Measurements from ENCODE around the gene GRIA2.
"Not testable (repeated sequence)": the region's sequence is repeated elsewhere in the genome, so short reads cannot be mapped to it uniquely, and the experiment has no call there.

The GRIA2 gene

GRCh38 chr4:157246964-157247363 lies 26.4 kb downstream of the GRIA2 start:
- Histone ChIP-seq H3K4me3 (ENCODE audit: low read length) (no peak overlapping the region), H3K4me1 (ENCODE audit: control insufficient read depth, insufficient read depth, low read length) (no peaks in the 10 kb centered on the region), H3K27me3 (ENCODE audit: control insufficient read depth, insufficient read depth, low read length) (no peaks in the 10 kb centered on the region), H3K36me3 (ENCODE audit: control insufficient read depth, insufficient read depth, low read length) (no peaks in the 10 kb centered on the region), H3K9me3 (ENCODE audit: control insufficient read depth, insufficient read depth, low read length) (no peaks in the 10 kb centered on the region), H3K27ac (ENCODE audit: low read length) (no peak overlapping the region)
- no peak for DNase-seq (ENCODE audit: low read depth, low spot score)

- H3K4me1 ChIP-seq (ENCODE audit: control insufficient read depth, insufficient read depth, low read length); H3K4me3 ChIP-seq (ENCODE audit: low read length); DNase-seq (ENCODE audit: low read depth, low spot score); H3K9me3 ChIP-seq (ENCODE audit: control insufficient read depth, insufficient read depth, low read length); H3K36me3 ChIP-seq (ENCODE audit: control insufficient read depth, insufficient read depth, low read length); H3K27me3 ChIP-seq (ENCODE audit: control insufficient read depth, insufficient read depth, low read length); H3K27ac ChIP-seq (ENCODE audit: low read length): not testable (repeated sequence)
- no CpG with 5 or more reads among the region's 6 CpGs for WGBS (ENCODE audit: insufficient coverage, insufficient read length)
These were observed 37.6 kb downstream of the GRIA2 start for GRCh38 chr4:157258165-157258564.

- WGBS (ENCODE audit: insufficient coverage, insufficient read length), result no CpG with 5 or more reads among the region's 2 CpGs
- DNase-seq (ENCODE audit: low read depth, low spot score), result no peak
- no peak overlapping the region for H3K27ac ChIP-seq (ENCODE audit: low read length)
These were observed 44.8 kb downstream of the GRIA2 start for GRCh38 chr4:157265281-157265680.

GRCh38 chr4:157270108-157270507 lies 49.6 kb downstream of the GRIA2 start:
- Histone ChIP-seq H3K27ac (ENCODE audit: low read length) (no peak overlapping the region), H3K9me3 (ENCODE audit: control insufficient read depth, insufficient read depth, low read length) (no peaks in the 10 kb centered on the region), H3K36me3 (ENCODE audit: control insufficient read depth, insufficient read depth, low read length) (no peaks in the 10 kb centered on the region), H3K4me1 (ENCODE audit: control insufficient read depth, insufficient read depth, low read length) (no peaks in the 10 kb centered on the region), H3K27me3 (ENCODE audit: control insufficient read depth, insufficient read depth, low read length) (no peaks in the 10 kb centered on the region), H3K4me3 (ENCODE audit: low read length) (no peak overlapping the region)
- WGBS (ENCODE audit: insufficient coverage, insufficient read length), result no CpG with 5 or more reads among the region's 2 CpGs
- no peak for DNase-seq (ENCODE audit: low read depth, low spot score)

More at GRCh38 chr4:157265281-157265680, 44.8 kb downstream of the GRIA2 start:
- Histone ChIP-seq H3K36me3 (ENCODE audit: control insufficient read depth, insufficient read depth, low read length) (no peaks in the 10 kb centered on the region), H3K9me3 (ENCODE audit: control insufficient read depth, insufficient read depth, low read length) (no peaks in the 10 kb centered on the region), H3K4me1 (ENCODE audit: control insufficient read depth, insufficient read depth, low read length) (no peaks in the 10 kb centered on the region), H3K27me3 (ENCODE audit: control insufficient read depth, insufficient read depth, low read length) (no peaks in the 10 kb centered on the region), H3K4me3 (ENCODE audit: low read length) (no peak overlapping the region)

GRCh38 chr4:157270552-157270951 lies 50.0 kb downstream of the GRIA2 start:
- no peaks in the 10 kb centered on the region for H3K9me3 ChIP-seq (ENCODE audit: control insufficient read depth, insufficient read depth, low read length)
- no peaks in the 10 kb centered on the region for H3K4me1 ChIP-seq (ENCODE audit: control insufficient read depth, insufficient read depth, low read length)
- DNase-seq (ENCODE audit: low read depth, low spot score), result no peak
- H3K27ac ChIP-seq (ENCODE audit: low read length), result no peak overlapping the region
- 100% methylated on average over 1 of the region's 5 CpGs for WGBS (ENCODE audit: insufficient coverage, insufficient read length)
- no peaks in the 10 kb centered on the region for H3K36me3 ChIP-seq (ENCODE audit: control insufficient read depth, insufficient read depth, low read length)
- H3K27me3 ChIP-seq (ENCODE audit: control insufficient read depth, insufficient read depth, low read length), result no peaks in the 10 kb centered on the region
- no peak overlapping the region for H3K4me3 ChIP-seq (ENCODE audit: low read length)

GRCh38 chr4:157271166-157271869 lies 50.8 kb downstream of the GRIA2 start:
- Histone ChIP-seq H3K4me3 (ENCODE audit: low read length) (no peak overlapping the region), H3K27ac (ENCODE audit: low read length) (no peak overlapping the region), H3K9me3 (ENCODE audit: control insufficient read depth, insufficient read depth, low read length) (no peaks in the 10 kb centered on the region), H3K4me1 (ENCODE audit: control insufficient read depth, insufficient read depth, low read length) (no peaks in the 10 kb centered on the region), H3K36me3 (ENCODE audit: control insufficient read depth, insufficient read depth, low read length) (no peaks in the 10 kb centered on the region), H3K27me3 (ENCODE audit: control insufficient read depth, insufficient read depth, low read length) (no peaks in the 10 kb centered on the region)
- DNase-seq (ENCODE audit: low read depth, low spot score), result no peak
- no CpG with 5 or more reads among the region's 1 CpG for WGBS (ENCODE audit: insufficient coverage, insufficient read length)

GRCh38 chr4:157280673-157281072 lies 60.1 kb downstream of the GRIA2 start:
- Histone ChIP-seq H3K9me3 (ENCODE audit: control insufficient read depth, insufficient read depth, low read length) (no peaks in the 10 kb centered on the region), H3K27ac (ENCODE audit: low read length) (no peak overlapping the region), H3K4me1 (ENCODE audit: control insufficient read depth, insufficient read depth, low read length) (no peaks in the 10 kb centered on the region), H3K27me3 (ENCODE audit: control insufficient read depth, insufficient read depth, low read length) (no peaks in the 10 kb centered on the region), H3K4me3 (ENCODE audit: low read length) (no peak overlapping the region), H3K36me3 (ENCODE audit: control insufficient read depth, insufficient read depth, low read length) (no peaks in the 10 kb centered on the region)
- no CpG with 5 or more reads among the region's 1 CpG for WGBS (ENCODE audit: insufficient coverage, insufficient read length)
- no peak for DNase-seq (ENCODE audit: low read depth, low spot score)

- no CpG with 5 or more reads among the region's 3 CpGs for WGBS (ENCODE audit: insufficient coverage, insufficient read length)
- DNase-seq (ENCODE audit: low read depth, low spot score), result no peak
- Histone ChIP-seq H3K27me3 (ENCODE audit: control insufficient read depth, insufficient read depth, low read length) (no peaks in the 10 kb centered on the region), H3K9me3 (ENCODE audit: control insufficient read depth, insufficient read depth, low read length) (no peaks in the 10 kb centered on the region), H3K27ac (ENCODE audit: low read length) (no peak overlapping the region), H3K4me3 (ENCODE audit: low read length) (no peak overlapping the region), H3K36me3 (ENCODE audit: control insufficient read depth, insufficient read depth, low read length) (no peaks in the 10 kb centered on the region), H3K4me1 (ENCODE audit: control insufficient read depth, insufficient read depth, low read length) (no peaks in the 10 kb centered on the region)
These were observed 61.5 kb downstream of the GRIA2 start for GRCh38 chr4:157282019-157282418.

GRCh38 chr4:157287445-157287844 lies 66.9 kb downstream of the GRIA2 start:
- no peak overlapping the region for H3K4me3 ChIP-seq (ENCODE audit: low read length)
- no peaks in the 10 kb centered on the region for H3K27me3 ChIP-seq (ENCODE audit: control insufficient read depth, insufficient read depth, low read length)
- no peaks in the 10 kb centered on the region for H3K4me1 ChIP-seq (ENCODE audit: control insufficient read depth, insufficient read depth, low read length)
- H3K36me3 ChIP-seq (ENCODE audit: control insufficient read depth, insufficient read depth, low read length), result no peaks in the 10 kb centered on the region
- WGBS (ENCODE audit: insufficient coverage, insufficient read length), result no CpG with 5 or more reads among the region's 4 CpGs
- H3K27ac ChIP-seq (ENCODE audit: low read length), result no peak overlapping the region
- DNase-seq (ENCODE audit: low read depth, low spot score), result no peak
- H3K9me3 ChIP-seq (ENCODE audit: control insufficient read depth, insufficient read depth, low read length), result no peaks in the 10 kb centered on the region

GRCh38 chr4:157290622-157291021 lies 70.1 kb downstream of the GRIA2 start:
- Histone ChIP-seq H3K27me3 (ENCODE audit: control insufficient read depth, insufficient read depth, low read length) (no peaks in the 10 kb centered on the region), H3K9me3 (ENCODE audit: control insufficient read depth, insufficient read depth, low read length) (no peaks in the 10 kb centered on the region), H3K27ac (ENCODE audit: low read length) (no peak overlapping the region), H3K36me3 (ENCODE audit: control insufficient read depth, insufficient read depth, low read length) (no peaks in the 10 kb centered on the region), H3K4me1 (ENCODE audit: control insufficient read depth, insufficient read depth, low read length) (no peaks in the 10 kb centered on the region), H3K4me3 (ENCODE audit: low read length) (no peak overlapping the region)
- no peak for DNase-seq (ENCODE audit: low read depth, low spot score)
- WGBS (ENCODE audit: insufficient coverage, insufficient read length), result no CpG with 5 or more reads among the region's 3 CpGs

- H3K27ac ChIP-seq (ENCODE audit: low read length), result no peak overlapping the region
- DNase-seq (ENCODE audit: low read depth, low spot score), result no peak
- WGBS (ENCODE audit: insufficient coverage, insufficient read length), result no CpG with 5 or more reads among the region's 3 CpGs
These were observed 70.5 kb downstream of the GRIA2 start for GRCh38 chr4:157291071-157291470.

More at GRCh38 chr4:157291071-157291470, 70.5 kb downstream of the GRIA2 start:
- Histone ChIP-seq H3K9me3 (ENCODE audit: control insufficient read depth, insufficient read depth, low read length) (no peaks in the 10 kb centered on the region), H3K36me3 (ENCODE audit: control insufficient read depth, insufficient read depth, low read length) (no peaks in the 10 kb centered on the region), H3K27me3 (ENCODE audit: control insufficient read depth, insufficient read depth, low read length) (no peaks in the 10 kb centered on the region), H3K4me1 (ENCODE audit: control insufficient read depth, insufficient read depth, low read length) (no peaks in the 10 kb centered on the region), H3K4me3 (ENCODE audit: low read length) (no peak overlapping the region)
